ENCODE results near the gene SULF2.

SULF2 gene

GRCh38 chr20:47768016-47768824, 17.1 kb downstream of the SULF2 start:
- no peak for TF ChIP-seq ZNF274 (IDR thresholded peaks at IDR 0.05; ENCODE audit: low read depth, low read length)
- H3K4me3 ChIP-seq (ENCODE audit: low read length), result no peak overlapping the region

- H3K4me3 ChIP-seq (ENCODE audit: low read length), result no peak overlapping the region
These were observed 19.3 kb downstream of the SULF2 start for GRCh38 chr20:47765691-47766594.

GRCh38 chr20:47765271-47765670, 20.0 kb downstream of the SULF2 start:
- no peak for TF ChIP-seq ZNF274 (IDR thresholded peaks at IDR 0.05; ENCODE audit: low read depth, low read length)
- H3K4me3 ChIP-seq (ENCODE audit: low read length), result no peak overlapping the region

More at GRCh38 chr20:47765691-47766594, 19.3 kb downstream of the SULF2 start:
- TF ChIP-seq ZNF274 (IDR thresholded peaks at IDR 0.05; ENCODE audit: low read depth, low read length), result no peak

GRCh38 chr20:47764154-47764733, 21.0 kb downstream of the SULF2 start:
- H3K4me3 ChIP-seq (ENCODE audit: low read length), result no peak overlapping the region
- no peak for TF ChIP-seq ZNF274 (IDR thresholded peaks at IDR 0.05; ENCODE audit: low read depth, low read length)

GRCh38 chr20:47762699-47763268, 22.5 kb downstream of the SULF2 start:
- TF ChIP-seq ZNF274 (IDR thresholded peaks at IDR 0.05; ENCODE audit: low read depth, low read length), result no peak
- H3K4me3 ChIP-seq (ENCODE audit: low read length), result no peak overlapping the region

GRCh38 chr20:47761482-47762047, 23.7 kb downstream of the SULF2 start:
- no peak overlapping the region for H3K4me3 ChIP-seq (ENCODE audit: low read length)
- no peak for TF ChIP-seq ZNF274 (IDR thresholded peaks at IDR 0.05; ENCODE audit: low read depth, low read length)

GRCh38 chr20:47760686-47761481, 24.4 kb downstream of the SULF2 start:
- no peak overlapping the region for H3K4me3 ChIP-seq (ENCODE audit: low read length)
- no peak for TF ChIP-seq ZNF274 (IDR thresholded peaks at IDR 0.05; ENCODE audit: low read depth, low read length)

- H3K4me3 ChIP-seq (ENCODE audit: low read length), result no peak overlapping the region
- no peak for TF ChIP-seq ZNF274 (IDR thresholded peaks at IDR 0.05; ENCODE audit: low read depth, low read length)
These were observed 26.5 kb downstream of the SULF2 start for GRCh38 chr20:47758517-47759450.

GRCh38 chr20:47757145-47758035, 27.9 kb downstream of the SULF2 start:
- no peak overlapping the region for H3K4me3 ChIP-seq (ENCODE audit: low read length)
- no peak for TF ChIP-seq ZNF274 (IDR thresholded peaks at IDR 0.05; ENCODE audit: low read depth, low read length)

- no peak overlapping the region for H3K4me3 ChIP-seq (ENCODE audit: low read length)
- TF ChIP-seq ZNF274 (IDR thresholded peaks at IDR 0.05; ENCODE audit: low read depth, low read length), result no peak
These were observed 30.2 kb downstream of the SULF2 start for GRCh38 chr20:47754946-47755652.

GRCh38 chr20:47754388-47754715, 30.9 kb downstream of the SULF2 start:
- H3K4me3 ChIP-seq (ENCODE audit: low read length), result no peak overlapping the region
- no peak for TF ChIP-seq ZNF274 (IDR thresholded peaks at IDR 0.05; ENCODE audit: low read depth, low read length)
